CD4-positive, alpha-beta T cell treated with Interleukin-12 subunit alpha and Interleukin-12 subunit beta, for 1 hour (primary cell): ENCODE results near the gene PRIMPOL.
"Not testable (repeated sequence)": the region's sequence is repeated elsewhere in the genome, so short reads cannot be mapped to it uniquely, and the experiment has no call there.

Source experiments
- DNase-seq: peaks from one replicate; pipeline ENCODE4 v3.0.0-alpha.2; 2020

PRIMPOL gene, protein sequence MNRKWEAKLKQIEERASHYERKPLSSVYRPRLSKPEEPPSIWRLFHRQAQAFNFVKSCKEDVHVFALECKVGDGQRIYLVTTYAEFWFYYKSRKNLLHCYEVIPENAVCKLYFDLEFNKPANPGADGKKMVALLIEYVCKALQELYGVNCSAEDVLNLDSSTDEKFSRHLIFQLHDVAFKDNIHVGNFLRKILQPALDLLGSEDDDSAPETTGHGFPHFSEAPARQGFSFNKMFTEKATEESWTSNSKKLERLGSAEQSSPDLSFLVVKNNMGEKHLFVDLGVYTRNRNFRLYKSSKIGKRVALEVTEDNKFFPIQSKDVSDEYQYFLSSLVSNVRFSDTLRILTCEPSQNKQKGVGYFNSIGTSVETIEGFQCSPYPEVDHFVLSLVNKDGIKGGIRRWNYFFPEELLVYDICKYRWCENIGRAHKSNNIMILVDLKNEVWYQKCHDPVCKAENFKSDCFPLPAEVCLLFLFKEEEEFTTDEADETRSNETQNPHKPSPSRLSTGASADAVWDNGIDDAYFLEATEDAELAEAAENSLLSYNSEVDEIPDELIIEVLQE

DNA sequence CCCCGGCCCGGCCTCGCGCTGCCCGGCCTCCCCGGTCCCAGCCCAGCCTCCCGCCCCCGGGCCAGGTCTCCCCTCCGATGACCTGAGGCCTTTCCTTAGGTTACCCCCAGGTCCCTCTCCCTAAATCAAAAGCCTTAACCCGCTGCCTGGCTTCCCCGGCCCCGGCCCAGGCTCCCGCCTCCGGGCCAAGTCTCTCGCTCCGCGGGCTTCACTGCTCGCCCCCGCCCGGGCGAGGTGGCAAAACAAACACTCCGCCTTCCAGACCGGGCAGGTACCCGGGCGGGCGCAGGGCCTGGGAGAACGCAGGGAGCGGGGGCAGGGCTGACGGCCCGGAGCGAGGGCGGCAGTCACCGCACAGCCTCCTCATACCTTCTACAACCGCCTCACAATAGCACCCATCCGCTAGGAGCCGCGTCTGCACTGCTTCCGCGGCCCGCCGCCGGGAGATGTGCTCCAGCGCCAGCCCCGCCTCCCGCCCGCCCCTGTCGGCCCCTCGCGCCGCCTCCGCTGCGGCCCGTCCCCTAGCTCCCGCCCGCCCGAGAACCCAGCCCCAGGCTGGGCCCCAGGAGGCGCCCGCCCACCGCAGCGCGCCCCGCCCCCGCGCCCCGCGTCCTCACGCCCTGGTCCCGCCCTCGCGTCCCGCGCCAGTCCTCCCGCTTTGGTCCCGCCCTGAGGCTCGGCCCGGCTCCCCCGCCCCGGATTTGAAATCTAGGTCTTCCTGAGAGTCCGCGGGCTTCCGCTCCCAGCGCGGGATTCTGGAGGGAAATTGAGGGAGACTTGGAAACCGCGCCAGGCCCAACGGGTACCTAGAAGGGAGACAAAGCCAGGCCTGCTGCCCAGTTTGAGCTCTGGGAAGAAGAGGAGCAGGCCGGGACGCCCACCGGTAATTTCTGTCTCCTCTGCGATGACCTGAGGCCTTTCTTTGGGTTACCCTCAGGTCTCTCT lies at the start of gene PRIMPOL, which contains the start of gene CASP3:
Gene PRIMPOL (plus strand): TSS at position 713 of the 945 bp plus-strand sequence. CDS start 7,403 bp downstream, outside the sequence.
Gene CASP3 (minus strand): TSS at position 422 of the 945 bp plus-strand sequence. CDS start 10,994 bp downstream, outside the sequence.
- DNase-seq: peak; percentile 97

DNA sequence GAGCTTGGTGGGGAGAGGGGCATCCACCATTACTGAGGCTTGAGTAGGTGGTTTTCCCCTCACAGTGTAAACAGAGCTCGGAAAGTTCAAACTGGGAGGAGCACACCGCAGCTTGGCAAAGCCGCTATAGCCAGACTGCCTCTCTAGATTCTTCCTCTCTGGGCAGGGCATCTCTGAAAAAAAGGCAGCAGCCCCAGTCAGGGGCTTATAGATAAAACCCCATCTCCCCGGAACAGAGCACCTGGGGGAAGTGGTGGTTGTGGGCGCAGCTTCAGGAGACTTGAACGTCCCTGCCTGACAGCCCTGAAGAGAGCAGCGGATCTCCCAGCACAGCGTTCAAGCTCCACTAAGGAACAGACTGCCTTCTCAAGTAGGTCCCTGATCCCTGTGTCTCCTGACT lies 48.6 kb upstream of the PRIMPOL start:
- not testable (repeated sequence) for DNase-seq

DNA sequence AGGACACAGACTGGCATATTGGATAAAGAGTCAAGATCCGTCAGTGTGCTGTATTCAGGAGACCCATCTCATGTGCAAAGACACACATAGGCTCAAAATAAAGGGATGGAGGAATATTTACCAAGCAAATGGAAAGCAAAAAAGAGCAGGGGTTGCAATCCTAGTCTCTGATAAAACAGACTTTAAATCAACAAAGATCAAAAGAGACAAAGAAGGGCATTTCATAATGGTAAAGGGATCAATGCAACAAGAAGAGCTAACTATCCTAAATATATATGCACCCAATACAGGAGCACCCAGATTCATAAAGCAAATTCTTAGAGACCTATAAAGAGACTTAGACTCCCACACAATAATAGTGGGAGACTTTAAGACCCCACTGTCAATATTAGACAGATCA lies 46.7 kb upstream of the PRIMPOL start:
- not testable (repeated sequence) for DNase-seq

DNA sequence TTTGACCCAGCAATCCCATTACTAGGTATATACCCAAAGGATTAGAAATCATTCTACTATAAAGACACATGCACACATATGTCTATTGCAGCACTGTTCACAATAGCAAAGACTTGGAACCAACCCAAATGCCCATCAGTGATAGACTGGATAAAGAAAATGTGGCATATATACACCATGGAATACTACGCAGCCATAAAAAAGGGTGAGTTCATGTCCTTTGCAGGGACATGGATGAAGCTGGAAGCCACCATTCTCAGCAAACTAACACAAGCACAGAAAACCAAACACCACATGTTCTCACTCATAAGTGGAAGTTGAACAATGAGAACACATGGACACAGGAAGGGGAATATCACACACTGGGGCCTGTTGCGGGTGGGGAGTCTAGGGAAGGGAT lies 42.1 kb upstream of the PRIMPOL start:
- not testable (repeated sequence) for DNase-seq

DNA sequence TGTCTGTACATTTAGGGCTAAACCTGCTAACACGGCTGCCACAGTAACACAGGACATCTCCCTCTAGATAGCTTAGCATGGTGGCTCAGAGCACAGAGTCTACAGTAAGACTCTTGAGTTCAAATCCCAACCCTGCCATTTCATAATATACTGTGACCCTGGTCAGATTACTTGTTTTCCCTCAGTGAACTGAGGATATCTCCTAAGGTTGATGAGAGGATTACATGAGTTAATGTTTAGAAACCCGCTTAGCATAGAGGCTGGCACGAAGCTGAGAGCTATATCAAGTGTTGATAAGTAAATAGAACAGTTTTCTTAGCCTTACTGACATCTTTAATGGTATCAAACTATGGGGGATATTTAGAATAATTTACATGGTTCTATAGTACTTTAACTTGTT lies 37.5 kb upstream of the PRIMPOL start:
- DNase-seq: no peak

DNA sequence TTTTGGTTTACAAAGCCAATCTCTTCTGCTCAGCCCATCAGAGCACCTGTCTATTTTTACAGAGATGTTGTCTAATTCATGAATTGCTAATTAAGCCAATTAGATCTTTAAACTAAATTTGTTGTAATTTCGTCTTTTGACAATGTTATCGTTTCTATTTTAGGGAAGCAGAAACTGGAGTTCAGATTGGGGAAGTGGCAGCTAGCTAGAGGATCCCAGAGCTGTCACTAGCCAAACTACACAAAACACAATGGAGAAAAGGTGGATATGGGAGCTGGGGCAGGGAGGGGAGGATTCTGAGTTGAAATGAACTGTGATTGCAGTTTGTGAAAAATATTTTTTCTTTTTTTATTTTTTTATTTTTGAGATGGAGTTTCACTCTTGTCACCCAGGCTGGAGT lies 36.1 kb upstream of the PRIMPOL start:
- no peak for DNase-seq

DNA sequence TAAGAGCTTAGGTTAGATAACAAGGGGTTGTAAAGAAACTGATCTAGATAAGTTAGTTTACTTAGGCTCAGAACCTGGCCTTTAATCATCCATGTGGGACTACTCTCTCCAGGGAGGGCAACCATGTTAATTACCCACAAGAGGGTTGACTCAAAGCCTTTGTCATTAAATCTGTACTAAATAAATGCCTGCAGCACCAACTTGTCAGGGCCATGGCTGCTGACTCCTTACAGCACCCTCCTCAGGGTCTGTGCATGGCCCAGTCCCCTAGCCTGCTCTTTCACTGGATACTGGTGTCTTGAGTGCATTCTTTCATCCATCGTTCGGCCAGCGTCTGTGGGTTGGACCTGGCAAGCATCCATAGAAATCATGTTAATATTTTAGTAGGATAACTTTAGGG lies 35.0 kb upstream of the PRIMPOL start:
- no peak for DNase-seq

DNA sequence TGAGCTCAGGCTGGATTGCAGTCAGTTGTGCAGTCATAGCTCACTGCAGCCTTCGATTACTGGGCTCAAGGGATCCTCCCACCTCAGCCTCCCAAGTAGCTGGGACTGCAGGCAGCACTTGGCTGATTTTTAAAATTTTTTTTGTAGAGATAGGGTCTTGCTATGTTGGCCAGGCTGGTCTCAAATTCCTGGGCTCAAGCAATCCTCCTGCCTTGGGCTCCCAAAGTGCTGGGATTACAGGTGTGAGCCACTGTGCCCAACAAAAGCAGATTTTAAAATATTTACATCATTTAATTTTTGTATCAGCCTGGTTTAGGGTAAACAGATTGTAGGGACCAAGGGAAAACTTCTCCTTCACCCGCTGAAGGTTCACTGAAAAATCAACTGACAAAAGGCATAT lies 33.4 kb upstream of the PRIMPOL start:
- not testable (repeated sequence) for DNase-seq

DNA sequence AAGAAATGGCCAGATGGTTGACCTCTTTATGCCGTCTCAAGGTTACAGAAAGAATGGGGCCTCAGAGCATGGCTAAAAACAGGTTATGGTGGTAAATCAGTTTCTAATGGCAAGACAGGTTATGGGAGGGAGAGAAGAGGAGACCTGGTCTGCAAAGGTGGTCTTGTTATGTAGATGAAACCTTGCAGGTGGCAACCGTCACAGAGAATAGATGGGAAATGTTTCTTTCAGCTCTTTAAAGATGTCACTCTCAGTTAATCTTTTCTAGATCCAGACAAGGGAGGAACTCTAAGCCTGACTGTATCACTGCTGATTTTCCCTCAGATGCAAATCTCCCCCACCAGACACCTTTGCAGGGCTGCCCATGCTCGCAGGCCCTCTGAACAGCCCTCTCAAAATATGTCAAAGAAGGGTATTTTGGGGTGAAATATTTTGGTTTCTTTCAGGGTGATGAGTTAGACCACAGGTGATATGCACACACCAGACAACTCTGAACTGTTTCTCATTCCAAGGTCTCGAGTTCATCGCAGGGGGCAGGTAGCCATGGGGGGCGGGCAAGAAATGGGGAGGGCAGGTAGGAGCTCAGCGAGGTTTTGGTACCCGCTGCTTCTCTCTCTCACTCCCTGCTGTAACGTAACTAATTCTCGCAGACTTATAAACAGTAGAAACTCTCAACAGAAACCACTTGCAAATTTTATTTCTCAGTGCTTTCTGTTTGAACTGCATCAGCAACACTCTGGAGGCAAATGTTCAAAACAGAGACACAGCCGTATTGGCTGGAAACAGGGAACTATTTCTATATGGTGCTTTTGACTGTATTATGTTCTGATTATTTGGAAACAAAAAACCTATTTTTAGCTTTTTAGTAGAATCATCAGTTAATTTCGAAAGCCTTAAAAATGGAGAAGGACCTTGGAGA lies 32.6 kb upstream of the PRIMPOL start:
- DNase-seq: no peak

DNA sequence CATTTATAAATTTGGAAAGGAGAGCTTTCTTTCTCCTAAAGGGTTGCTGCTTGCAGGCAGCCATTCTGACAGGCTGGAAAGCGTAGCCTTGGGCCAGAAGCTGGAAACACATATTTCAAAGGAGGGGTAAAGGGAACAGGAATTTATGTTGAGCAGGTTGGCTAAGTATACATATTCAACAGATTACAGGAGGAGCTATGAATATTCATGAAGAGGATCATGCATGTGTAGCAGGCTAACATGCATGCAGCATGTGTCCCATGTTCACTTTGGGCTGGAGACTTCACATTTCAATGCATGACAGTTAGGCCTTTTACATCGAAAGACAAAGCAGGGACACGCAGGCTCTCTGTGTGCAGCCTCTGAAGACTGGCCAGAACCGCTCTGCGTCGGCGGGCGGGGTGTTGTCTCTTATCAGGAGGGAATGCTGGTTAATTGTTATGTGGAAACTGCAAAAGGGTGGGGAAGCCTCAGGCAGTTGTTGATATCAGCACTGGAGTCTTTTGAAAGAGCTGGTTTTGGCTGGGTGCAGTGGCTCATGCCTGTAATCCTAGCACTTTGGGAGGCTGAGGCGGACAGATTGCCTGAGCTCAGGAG lies 31.8 kb upstream of the PRIMPOL start:
- no peak for DNase-seq

DNA sequence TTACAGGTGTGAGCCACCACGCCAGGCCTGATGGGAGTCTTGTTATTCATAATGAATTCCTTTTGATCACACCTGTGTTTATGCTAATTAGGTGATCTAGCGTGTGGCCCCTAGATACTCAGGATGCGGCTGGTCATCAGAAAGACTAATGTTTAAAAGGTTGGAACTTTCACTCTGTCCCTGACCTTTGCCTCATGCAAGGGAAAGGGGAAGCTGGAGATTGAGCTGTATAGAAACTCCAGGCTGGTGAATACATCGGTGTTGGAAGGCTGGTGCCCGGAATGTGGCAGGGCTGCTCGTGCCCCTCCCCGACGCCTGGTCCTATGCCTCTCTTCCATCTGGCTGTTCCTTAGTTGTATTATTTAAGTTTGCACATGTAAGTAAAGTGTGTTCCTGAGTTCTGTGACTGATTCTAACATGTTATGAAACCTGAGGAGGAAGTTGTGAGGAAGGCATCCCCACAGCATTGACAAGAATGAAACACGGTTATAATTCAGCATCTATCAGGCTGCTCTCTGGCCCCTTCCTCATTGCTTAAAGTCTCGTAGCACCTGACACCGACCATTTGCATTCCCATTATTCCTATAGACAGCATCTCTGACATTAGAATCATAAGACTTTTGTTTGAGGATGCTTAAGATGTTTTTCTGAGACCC lies 29.2 kb upstream of the PRIMPOL start:
- no peak for DNase-seq

DNA sequence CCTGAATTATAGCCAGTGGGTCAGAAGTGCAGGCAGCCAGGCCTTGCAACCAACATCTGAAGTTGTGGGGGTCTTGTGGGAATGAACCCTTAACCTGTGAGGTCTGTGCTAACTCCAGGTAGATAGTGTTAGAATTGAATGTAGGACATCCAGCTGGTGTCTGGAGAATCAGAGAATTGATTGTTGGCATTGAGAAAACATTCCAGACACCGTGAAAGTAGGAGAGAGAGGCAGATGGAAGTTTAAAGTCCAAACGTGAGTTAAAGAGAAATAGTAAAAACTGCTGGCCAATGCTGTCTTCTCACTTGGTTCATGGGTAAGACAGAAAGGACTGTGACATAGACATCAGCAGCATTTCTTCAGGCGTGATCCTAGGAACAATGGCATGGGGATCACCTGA lies 28.0 kb upstream of the PRIMPOL start:
- DNase-seq: no peak

DNA sequence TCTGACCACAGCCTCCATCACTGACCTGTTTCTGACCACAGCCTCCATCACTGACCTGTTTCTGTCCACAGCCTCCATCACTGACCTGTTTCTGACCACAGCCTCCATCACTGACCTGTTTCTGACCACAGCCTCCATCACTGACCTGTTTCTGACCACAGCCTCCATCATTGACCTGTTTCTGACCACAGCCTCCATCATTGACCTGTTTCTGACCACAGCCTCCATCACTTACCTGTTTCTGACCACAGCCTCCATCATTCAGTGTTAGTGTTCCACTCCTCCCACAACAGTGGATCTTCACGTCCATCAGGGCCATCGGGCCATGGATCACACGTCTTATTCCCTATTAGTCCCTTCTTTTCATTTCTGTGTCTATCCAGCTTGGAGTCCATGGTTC lies 25.0 kb upstream of the PRIMPOL start:
- not testable (repeated sequence) for DNase-seq

DNA sequence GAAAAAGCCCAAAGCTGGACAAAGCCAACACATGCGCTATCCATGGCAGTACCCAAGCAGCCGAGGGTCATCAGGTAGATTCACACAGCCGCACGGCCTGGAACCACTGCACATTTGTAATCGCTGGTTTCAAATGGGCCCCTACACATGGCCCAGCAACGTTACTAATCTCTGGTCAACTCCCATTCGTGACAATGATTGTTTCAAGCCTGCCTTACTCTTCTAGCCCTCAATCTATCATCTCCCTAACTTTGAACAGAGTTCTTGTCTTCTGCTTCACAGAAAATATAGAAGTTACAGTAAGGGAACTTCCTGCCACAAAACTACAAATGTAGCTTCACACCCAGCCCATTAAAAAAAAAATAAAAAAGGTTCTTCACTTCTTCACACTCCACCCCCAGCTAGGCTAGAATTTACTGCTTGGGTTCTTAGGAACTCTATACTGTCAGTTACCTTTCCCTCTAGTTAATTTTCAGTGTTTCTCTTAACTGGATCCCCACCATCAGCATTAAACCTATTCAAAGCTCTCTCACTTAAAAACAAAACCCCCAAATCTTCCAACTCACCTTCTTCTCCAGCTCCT lies 24.5 kb upstream of the PRIMPOL start:
- no peak for DNase-seq

DNA sequence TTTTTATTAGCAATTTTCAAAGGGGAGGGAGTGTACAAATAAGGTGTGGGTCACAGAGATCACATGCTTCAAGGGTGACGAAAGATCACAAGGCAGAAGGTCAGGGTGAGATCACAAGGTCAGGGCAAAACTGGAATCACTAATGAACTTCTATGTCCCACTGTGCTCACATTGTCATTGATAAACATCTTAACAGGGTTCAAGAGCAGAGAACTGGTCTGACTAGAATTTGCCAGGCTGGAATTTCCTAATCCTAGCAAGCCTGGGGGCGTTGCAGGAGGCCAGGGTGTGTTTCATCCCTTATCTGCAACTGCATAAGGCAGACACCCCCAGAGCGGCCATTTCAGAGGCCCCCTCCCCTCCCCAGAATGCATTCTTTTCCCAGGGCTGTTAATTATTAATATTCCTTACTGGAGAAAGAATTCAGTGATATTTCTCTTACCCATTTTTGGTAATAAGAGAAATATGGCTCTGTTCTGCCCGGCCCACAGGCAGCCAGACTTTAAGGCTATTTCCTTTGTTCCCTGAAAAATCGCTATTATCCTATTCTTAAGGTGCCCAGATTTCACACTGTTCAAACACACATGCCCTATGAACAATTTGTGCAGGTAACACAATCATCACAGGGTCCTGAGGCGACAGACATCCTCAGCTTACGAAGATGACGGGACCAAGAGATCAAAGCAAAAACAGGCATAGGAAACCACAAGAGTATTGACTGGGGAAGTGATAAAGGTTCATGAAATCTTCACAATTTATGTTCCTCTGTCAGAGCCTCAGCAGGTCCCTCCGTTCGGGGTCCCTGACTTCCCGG lies 23.5 kb upstream of the PRIMPOL start:
- peak; percentile 12 for DNase-seq

DNA sequence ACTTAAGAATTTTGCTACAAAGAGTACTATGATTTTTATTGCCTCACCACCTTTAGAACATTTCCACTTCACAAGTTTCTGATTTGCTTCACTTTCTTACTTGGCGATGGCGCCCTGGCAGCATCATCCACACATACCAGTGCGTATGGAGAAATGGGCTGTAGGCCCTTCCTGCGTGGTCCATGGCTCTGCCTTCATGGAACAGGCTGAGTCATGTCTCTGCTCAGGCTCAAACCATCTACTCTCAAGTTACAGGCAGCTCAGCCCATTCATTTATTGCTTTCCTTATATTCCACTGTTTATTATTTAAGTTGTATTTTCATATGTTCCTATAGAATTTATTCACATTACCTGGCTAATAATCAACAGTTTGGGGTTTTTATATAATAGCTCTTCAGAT lies 21.4 kb upstream of the PRIMPOL start:
- DNase-seq: no peak

DNA sequence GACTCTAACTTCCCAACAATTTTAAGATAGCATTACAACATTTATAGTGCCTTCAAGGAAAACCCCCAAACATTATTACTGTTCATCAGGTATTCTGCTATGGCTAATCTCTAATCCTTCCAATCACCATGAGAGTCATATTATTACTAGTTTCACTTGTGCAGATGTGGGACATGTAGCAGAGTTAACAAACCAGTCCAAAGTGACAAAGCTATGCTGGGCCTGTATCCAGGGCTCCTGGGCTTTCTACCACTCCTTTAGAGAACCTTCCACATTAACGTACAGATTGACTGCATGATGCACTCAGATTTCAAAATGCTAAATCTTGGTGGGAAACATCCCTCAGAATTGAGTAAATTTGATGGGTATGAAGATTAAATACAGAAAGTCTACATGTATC lies 16.7 kb upstream of the PRIMPOL start:
- DNase-seq: no peak

DNA sequence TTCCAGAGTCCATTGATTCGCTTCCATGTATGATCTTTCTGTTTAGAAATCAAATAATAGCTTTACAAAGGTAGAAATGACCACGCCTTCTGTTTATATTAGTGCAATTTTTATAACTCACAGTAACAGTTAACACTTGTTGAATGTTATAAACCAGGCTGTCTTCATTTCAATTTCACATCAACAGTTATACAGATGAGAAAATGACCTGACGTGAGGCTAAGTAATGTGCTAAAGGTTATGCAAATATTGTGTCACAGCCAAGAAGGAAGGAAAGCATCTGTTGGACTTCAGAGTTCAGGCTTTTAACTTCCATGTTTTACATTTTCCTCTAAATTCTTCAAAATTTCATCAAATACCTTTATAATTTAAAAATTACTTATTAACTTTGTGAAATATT lies 14.2 kb upstream of the PRIMPOL start:
- DNase-seq: no peak

DNA sequence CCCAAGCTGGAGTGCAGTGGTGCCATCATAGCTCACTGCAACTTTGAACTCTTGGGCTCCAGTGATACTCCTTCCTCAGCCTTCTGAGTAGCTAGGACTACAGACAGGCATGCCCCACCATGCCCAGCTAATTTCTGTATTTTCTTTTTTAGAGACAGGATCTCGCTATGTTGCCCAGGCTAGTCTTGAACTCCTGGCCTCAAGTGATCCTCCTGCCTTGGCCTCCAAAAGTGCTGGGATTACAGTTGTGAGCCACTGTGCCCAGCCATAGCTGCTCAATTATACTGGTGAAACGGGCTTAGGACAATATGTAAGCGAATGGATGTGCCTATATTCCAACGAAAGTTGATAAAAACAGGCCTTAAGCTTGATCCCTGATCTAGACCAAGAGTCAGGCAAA lies 13.4 kb upstream of the PRIMPOL start:
- no peak for DNase-seq

DNA sequence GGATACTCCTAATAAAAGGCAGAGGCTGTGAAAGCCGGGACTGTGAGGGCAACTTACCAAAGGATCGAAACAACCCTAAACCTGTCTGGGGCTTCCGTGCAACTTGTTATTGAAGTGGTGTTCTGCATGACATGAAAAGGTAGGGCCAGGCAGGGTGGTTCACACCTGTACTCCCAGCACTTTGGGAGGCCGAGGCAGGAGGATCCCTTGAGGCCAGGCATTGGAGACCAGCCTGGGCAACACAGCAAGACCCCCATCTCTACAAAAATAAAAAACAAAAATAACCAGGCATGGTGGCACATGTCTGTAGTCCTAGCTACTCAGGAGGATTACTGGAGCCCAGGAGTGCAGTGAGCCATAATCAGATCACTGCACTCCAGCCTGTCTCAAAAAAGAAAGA lies 12.6 kb upstream of the PRIMPOL start:
- no peak for DNase-seq
